Neural progenitor cell (in vitro differentiated cells): Measurements from ENCODE around the gene ERC1.

Source experiments
- EZH2 ChIP-seq: fragments of 200-600 bp; sonication (generic); IDR thresholded peaks from 2 replicates; pipeline ENCODE4 v1.6.1; 2017; ENCODE audit warnings: antibody characterized with exemption, mild to moderate bottlenecking, moderate library complexity
- EZH2phosphoT487 ChIP-seq: fragments of 200-600 bp; sonication (generic); IDR thresholded peaks from 2 replicates; pipeline ENCODE4 v1.6.1; 2017; ENCODE audit warnings: antibody characterized with exemption
- TF ChIP-seq, protein P1 (sequence below): fragments of 200-600 bp; sonication (generic); IDR thresholded peaks from 2 replicates; pipeline ENCODE4 v1.5.1; 2017; ENCODE audit warnings: antibody characterized with exemption, mild to moderate bottlenecking

DNA sequence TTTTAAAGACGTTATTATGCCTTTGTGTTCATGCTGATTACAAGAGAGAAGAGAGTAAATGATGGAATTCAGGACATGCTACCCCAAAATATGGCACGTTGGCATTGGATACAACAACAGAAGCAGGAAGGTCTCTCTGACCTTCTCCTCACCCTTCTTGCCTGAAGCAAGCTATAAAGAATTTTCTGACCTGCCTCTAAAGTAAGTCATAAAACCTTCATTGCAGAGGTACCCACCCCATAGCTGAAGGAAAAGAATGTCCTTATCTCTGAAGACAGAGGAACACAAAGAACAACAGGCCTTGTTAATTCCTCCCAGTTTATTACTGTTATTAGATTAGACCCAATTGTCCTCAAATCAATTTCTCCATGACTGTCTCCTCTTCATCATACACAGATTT, 427.1 kb downstream of the ERC1 start:
- TF ChIP-seq, protein P1, sequence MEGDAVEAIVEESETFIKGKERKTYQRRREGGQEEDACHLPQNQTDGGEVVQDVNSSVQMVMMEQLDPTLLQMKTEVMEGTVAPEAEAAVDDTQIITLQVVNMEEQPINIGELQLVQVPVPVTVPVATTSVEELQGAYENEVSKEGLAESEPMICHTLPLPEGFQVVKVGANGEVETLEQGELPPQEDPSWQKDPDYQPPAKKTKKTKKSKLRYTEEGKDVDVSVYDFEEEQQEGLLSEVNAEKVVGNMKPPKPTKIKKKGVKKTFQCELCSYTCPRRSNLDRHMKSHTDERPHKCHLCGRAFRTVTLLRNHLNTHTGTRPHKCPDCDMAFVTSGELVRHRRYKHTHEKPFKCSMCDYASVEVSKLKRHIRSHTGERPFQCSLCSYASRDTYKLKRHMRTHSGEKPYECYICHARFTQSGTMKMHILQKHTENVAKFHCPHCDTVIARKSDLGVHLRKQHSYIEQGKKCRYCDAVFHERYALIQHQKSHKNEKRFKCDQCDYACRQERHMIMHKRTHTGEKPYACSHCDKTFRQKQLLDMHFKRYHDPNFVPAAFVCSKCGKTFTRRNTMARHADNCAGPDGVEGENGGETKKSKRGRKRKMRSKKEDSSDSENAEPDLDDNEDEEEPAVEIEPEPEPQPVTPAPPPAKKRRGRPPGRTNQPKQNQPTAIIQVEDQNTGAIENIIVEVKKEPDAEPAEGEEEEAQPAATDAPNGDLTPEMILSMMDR: no peak
- no peak for TF ChIP-seq EZH2
- no peak for TF ChIP-seq EZH2phosphoT487
